Liver (tissue), 9 donors: Measurements from ENCODE around the gene CHAF1B. TPM values are rescaled to one million over a fixed set of nuclear protein-coding genes. Genes with fewer than 3 reads are reported as not detected.

Source experiments
- DNase-seq: peaks from one replicate; pipeline ENCODE4 v3.0.0-alpha.2; 2017; ENCODE audit warnings: low spot score
- H3K27ac ChIP-seq, 2 donors: one replicate each; pipeline ENCODE4 v1.7.0; 2013; ENCODE audit warnings: inconsistent platforms in 2 of 2, low read length in 2 of 2, control low read depth in 1 of 2, low read depth in 1 of 2, mild to moderate bottlenecking in 1 of 2
- H3K27me3 ChIP-seq, 4 donors: one replicate each; pipeline versions ENCODE4 v1.6.1 to v1.7.0; 2013; ENCODE audit warnings: low read length in 3 of 4, inconsistent platforms in 1 of 4, mild to moderate bottlenecking in 1 of 4, moderate library complexity in 1 of 4; ENCODE audit not compliant: control insufficient read depth in 4 of 4, insufficient read depth in 4 of 4
- H3K36me3 ChIP-seq, 4 donors: one replicate each; pipeline versions ENCODE4 v1.6.1 to v1.7.0; 2013; ENCODE audit warnings: low read length in 3 of 4, mild to moderate bottlenecking in 3 of 4, low read depth in 1 of 4, moderate library complexity in 1 of 4; ENCODE audit not compliant: control insufficient read depth in 4 of 4, insufficient read depth in 3 of 4
- H3K4me1 ChIP-seq, 4 donors: one replicate each; pipeline versions ENCODE4 v1.6.1 to v1.7.0; 2013; ENCODE audit warnings: low read length in 3 of 4, mild to moderate bottlenecking in 3 of 4, moderate library complexity in 1 of 4; ENCODE audit not compliant: control insufficient read depth in 4 of 4, insufficient read depth in 4 of 4
- H3K4me3 ChIP-seq, 3 donors: one replicate each; pipeline versions ENCODE4 v1.6.1 to v1.7.0; 2013; ENCODE audit warnings: low read length in 3 of 3, control low read depth in 1 of 3, low read depth in 1 of 3, mild to moderate bottlenecking in 1 of 3
- H3K9ac ChIP-seq, 2 donors: one replicate each; pipeline ENCODE4 v1.7.0; 2013; ENCODE audit warnings: low read length in 2 of 2, mild to moderate bottlenecking in 2 of 2, moderate library complexity in 2 of 2, control low read depth in 1 of 2, low read depth in 1 of 2
- H3K9me3 ChIP-seq, 4 donors: one replicate each; pipeline versions ENCODE4 v1.6.1 to v1.7.0; 2013; ENCODE audit warnings: low read length in 3 of 4; ENCODE audit not compliant: control insufficient read depth in 4 of 4
- ATF3 ChIP-seq: IDR thresholded peaks from 2 replicates; pipeline ENCODE4 v1.6.1; 2016; ENCODE audit warnings: antibody characterized with exemption
- CTCF ChIP-seq: fragments of 150-350 bp; IDR thresholded peaks from 2 replicates; pipeline ENCODE4 v1.5.1; 2017; ENCODE audit warnings: improper control_type of control experiment, low read depth, low read length; ENCODE audit not compliant: missing input control
- EGR1 ChIP-seq, 2 donors: IDR thresholded peaks; 2 replicates each; pipeline ENCODE4 v1.6.1; 2016 to 2018; ENCODE audit warnings: antibody characterized with exemption in 2 of 2, low read depth in 2 of 2
- FOXA1 ChIP-seq: IDR thresholded peaks from 2 replicates; pipeline ENCODE4 v1.6.1; 2016; ENCODE audit warnings: antibody characterized with exemption
- FOXA2 ChIP-seq: IDR thresholded peaks from 2 replicates; pipeline ENCODE4 v1.6.1; 2016; ENCODE audit warnings: antibody characterized with exemption
- GABPA ChIP-seq, 2 donors: IDR thresholded peaks in 1 of 2; conservative IDR thresholded peaks in 1 of 2; 2 replicates each; pipeline ENCODE4 v1.6.1; 2016; ENCODE audit warnings: antibody characterized with exemption in 2 of 2, mild to moderate bottlenecking in 1 of 2, moderate library complexity in 1 of 2
- HNF4A ChIP-seq, 2 donors: conservative IDR thresholded peaks; 2 replicates each; pipeline ENCODE4 v1.6.1; 2016; ENCODE audit warnings: antibody characterized with exemption in 2 of 2, mild to moderate bottlenecking in 2 of 2
- HNF4G ChIP-seq: IDR thresholded peaks from 2 replicates; pipeline ENCODE4 v1.6.1; 2016; ENCODE audit warnings: antibody characterized with exemption
- JUND ChIP-seq, 2 donors: IDR thresholded peaks; 2 replicates each; pipeline ENCODE4 v1.6.1; 2016; ENCODE audit warnings: antibody characterized with exemption in 2 of 2
- MAX ChIP-seq: IDR thresholded peaks from 2 replicates; pipeline ENCODE4 v1.6.1; 2016; ENCODE audit warnings: antibody characterized with exemption
- NR2F2 ChIP-seq: IDR thresholded peaks from 2 replicates; pipeline ENCODE4 v1.6.1; 2016; ENCODE audit warnings: antibody characterized with exemption
- RAD21 ChIP-seq, 2 donors: IDR thresholded peaks; 2 replicates each; pipeline ENCODE4 v1.6.1; 2016; ENCODE audit warnings: antibody characterized with exemption in 2 of 2, mild to moderate bottlenecking in 2 of 2
- REST ChIP-seq: IDR thresholded peaks from 2 replicates; pipeline ENCODE4 v1.6.1; 2016; ENCODE audit warnings: antibody characterized with exemption, mild to moderate bottlenecking
- RXRA ChIP-seq, 2 donors: IDR thresholded peaks; 2 replicates each; pipeline ENCODE4 v1.6.1; 2017 to 2018; ENCODE audit warnings: antibody characterized with exemption in 2 of 2, mild to moderate bottlenecking in 1 of 2
- SP1 ChIP-seq: IDR thresholded peaks from 2 replicates; pipeline ENCODE4 v1.6.1; 2018; ENCODE audit warnings: antibody characterized with exemption, mild to moderate bottlenecking
- TAF1 ChIP-seq: conservative IDR thresholded peaks from 2 replicates; pipeline ENCODE4 v1.6.1; 2016; ENCODE audit warnings: antibody characterized with exemption, mild to moderate bottlenecking
- YY1 ChIP-seq: IDR thresholded peaks from 2 replicates; pipeline ENCODE4 v1.6.1; 2016; ENCODE audit warnings: antibody characterized with exemption, mild to moderate bottlenecking
- WGBS: extraction: QIAGEN DNeasy Blood & Tissue Kit; methylation state at CpG from one replicate; pipeline ENCODE4 v1.1.7; 2013; 5-methylcytosine and 5-hydroxymethylcytosine counted together
- polyA plus RNA-seq, 2 donors: library from polyadenylated mRNA; stranded (reverse) in 1 of 2; unstranded in 1 of 2; fragments of 200-250 nt in 1 of 2; fragments of >200 nt in 1 of 2; fragmentation: Nextera tagmentation in 1 of 2; extraction: Ambion mirVana in 1 of 2; gene quantifications; one replicate each; pipeline versions ENCODE4 v1.2.1 to v1.2.3, GENCODE V29; 2013 to 2015
- total RNA-seq, 2 donors: library from RNA; depleted of rRNA; stranded (reverse); fragments of >200 nt; gene quantifications; one replicate each; pipeline ENCODE4 v1.2.3, GENCODE V29; 2014
- TF ChIP-seq, protein P1 (sequence below): IDR thresholded peaks from 2 replicates; pipeline ENCODE4 v1.6.1; 2016; ENCODE audit warnings: antibody characterized with exemption
- donor health status: healthy.
- donor health status: healthy.
- donor health status: healthy.
- donor health status: healthy.
- donor health status: healthy.

Gene CHAF1B
- total and polyA plus RNA-seq, 4 donors: 0.33 to 2.7 (median 0.49) TPM

DNA sequence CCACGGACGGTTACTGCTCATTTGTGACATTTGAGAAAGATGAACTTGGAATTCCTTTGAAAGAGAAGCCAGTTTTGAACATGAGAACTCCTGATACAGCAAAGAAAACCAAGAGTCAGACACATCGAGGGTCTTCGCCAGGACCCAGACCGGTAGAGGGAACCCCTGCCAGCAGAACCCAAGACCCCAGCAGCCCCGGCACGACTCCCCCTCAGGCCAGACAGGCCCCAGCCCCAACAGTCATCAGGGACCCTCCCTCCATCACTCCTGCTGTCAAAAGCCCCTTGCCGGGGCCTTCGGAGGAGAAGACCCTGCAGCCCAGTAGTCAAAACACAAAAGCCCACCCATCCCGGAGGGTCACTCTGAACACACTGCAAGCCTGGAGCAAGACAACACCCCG lies 27.7 kb downstream of the CHAF1B start:
- no peak overlapping the region for H3K4me3 ChIP-seq
- TF ChIP-seq HNF4G (no peak), GABPA (IDR thresholded peaks at IDR 0.05 in 1 of 2, conservative IDR thresholded peaks at IDR 0.05 in 1 of 2) (no peak), YY1 (no peak), TAF1 (no peak), FOXA2 (no peak), RXRA (IDR thresholded peaks at IDR 0.05) (no peak), RAD21 (IDR thresholded peaks at IDR 0.05) (no peak), REST (no peak), JUND (IDR thresholded peaks at IDR 0.05) (no peak), MAX (no peak), NR2F2 (no peak), FOXA1 (no peak), CTCF (no peak), SP1 (no peak), ATF3 (no peak), HNF4A (conservative IDR thresholded peaks at IDR 0.05) (no peak), EGR1 (IDR thresholded peaks at IDR 0.05; ENCODE audit: low read depth in 2 of 2) (no peak)
- TF ChIP-seq, protein P1, sequence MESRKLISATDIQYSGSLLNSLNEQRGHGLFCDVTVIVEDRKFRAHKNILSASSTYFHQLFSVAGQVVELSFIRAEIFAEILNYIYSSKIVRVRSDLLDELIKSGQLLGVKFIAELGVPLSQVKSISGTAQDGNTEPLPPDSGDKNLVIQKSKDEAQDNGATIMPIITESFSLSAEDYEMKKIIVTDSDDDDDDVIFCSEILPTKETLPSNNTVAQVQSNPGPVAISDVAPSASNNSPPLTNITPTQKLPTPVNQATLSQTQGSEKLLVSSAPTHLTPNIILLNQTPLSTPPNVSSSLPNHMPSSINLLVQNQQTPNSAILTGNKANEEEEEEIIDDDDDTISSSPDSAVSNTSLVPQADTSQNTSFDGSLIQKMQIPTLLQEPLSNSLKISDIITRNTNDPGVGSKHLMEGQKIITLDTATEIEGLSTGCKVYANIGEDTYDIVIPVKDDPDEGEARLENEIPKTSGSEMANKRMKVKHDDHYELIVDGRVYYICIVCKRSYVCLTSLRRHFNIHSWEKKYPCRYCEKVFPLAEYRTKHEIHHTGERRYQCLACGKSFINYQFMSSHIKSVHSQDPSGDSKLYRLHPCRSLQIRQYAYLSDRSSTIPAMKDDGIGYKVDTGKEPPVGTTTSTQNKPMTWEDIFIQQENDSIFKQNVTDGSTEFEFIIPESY: no peak
- no peak overlapping the region for H3K9ac ChIP-seq
- 97% methylated on average over 11 of the region's 11 CpGs for WGBS
- H3K27me3 ChIP-seq: no peaks in the 10 kb centered on the region
- peaks cover 0 to 7% (median 0%) of the 10 kb centered on the region in 4 donors for H3K36me3 ChIP-seq
- no peak for DNase-seq
- no peaks in the 10 kb centered on the region for H3K9me3 ChIP-seq
- H3K4me1 ChIP-seq: no peaks in the 10 kb centered on the region
- no peak overlapping the region for H3K27ac ChIP-seq
